Stimulated activated naive B cell treated with anti-CD40 and anti-IgM and Interleukin-4, amounts not matched to agents 10 μg/mL and 1 μg/mL and 100 μg/mL, for 72 hours (primary cell): ENCODE data around the gene SPINK6.

Experiments
- ATAC-seq, 2 donors: fragments of 150-1000 bp; cut with Tn5 transposase; replicated peaks; 2 replicates each; pipeline ENCODE4 v1.10.0; 2021; ENCODE audit warnings: moderate library complexity in 1 of 2
- DNase-seq: peaks from one replicate; pipeline ENCODE4 v3.0.0; 2021
- H3K27ac Mint-ChIP-seq: one replicate; pipeline ENCODE4 v1.8.0; 2022; ENCODE audit warnings: mild to moderate bottlenecking, mixed read lengths
- H3K27me3 Mint-ChIP-seq, 2 donors: one replicate each; pipeline ENCODE4 v1.8.0; 2022; ENCODE audit warnings: mixed read lengths in 2 of 2
- H3K36me3 Mint-ChIP-seq, 2 donors: one replicate each; pipeline ENCODE4 v1.8.0; 2022; ENCODE audit warnings: mixed read lengths in 2 of 2, mild to moderate bottlenecking in 1 of 2
- H3K4me1 Mint-ChIP-seq, 2 donors: one replicate each; pipeline ENCODE4 v1.8.0; 2022; ENCODE audit warnings: mixed read lengths in 2 of 2, mild to moderate bottlenecking in 1 of 2
- H3K4me3 Mint-ChIP-seq, 2 donors: one replicate each; pipeline ENCODE4 v1.8.0; 2022; ENCODE audit warnings: mild to moderate bottlenecking in 2 of 2, mixed read lengths in 2 of 2, moderate library complexity in 1 of 2
- H3K9me3 Mint-ChIP-seq, 2 donors: one replicate each; pipeline ENCODE4 v1.8.0; 2022; ENCODE audit warnings: mixed read lengths in 2 of 2, mild to moderate bottlenecking in 1 of 2

The SPINK6 gene

DNA sequence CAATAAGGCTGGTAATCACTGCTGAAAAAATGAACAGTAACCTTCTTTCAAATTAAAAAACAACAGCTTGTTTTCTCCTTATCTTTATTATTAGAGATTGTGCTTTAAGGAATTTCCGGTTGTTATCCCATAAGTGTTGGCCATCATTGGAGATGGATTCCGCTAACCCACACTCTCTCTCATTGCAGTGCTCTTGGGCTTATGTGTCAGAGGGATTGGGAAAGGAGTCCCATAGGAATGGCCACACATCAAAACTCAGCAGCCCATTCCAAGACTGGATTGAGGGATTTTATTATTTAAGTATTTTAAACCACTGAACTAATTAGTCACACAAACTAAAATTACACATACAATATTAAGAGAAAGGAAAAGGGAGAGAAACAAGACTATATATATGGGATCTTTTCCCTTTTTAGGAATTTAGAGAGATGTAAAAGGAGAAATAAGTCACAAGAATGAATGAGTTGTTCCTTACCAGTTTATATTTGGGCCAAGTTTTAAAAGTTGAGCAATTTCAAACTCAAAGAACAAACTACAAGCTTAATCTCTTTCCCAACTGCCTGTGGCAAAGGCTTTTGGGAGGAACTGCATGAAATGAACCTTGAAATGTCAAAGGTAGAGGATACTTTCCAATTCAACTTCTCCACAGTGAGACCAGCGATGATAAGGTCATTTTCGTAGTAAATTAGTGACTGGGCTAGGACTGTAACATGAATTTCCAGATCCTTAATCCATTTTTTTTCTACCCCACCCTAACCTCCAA, 2.4 kb downstream of the SPINK6 start:
- no peaks in the 10 kb centered on the region for H3K4me1 Mint-ChIP-seq
- no peak for ATAC-seq
- DNase-seq: no peak
- no peaks in the 10 kb centered on the region for H3K36me3 Mint-ChIP-seq
- no peak overlapping the region for H3K4me3 Mint-ChIP-seq
- H3K27me3 Mint-ChIP-seq: no peaks in the 10 kb centered on the region
- no peak overlapping the region for H3K27ac Mint-ChIP-seq
- H3K9me3 Mint-ChIP-seq: no peaks in the 10 kb centered on the region

DNA sequence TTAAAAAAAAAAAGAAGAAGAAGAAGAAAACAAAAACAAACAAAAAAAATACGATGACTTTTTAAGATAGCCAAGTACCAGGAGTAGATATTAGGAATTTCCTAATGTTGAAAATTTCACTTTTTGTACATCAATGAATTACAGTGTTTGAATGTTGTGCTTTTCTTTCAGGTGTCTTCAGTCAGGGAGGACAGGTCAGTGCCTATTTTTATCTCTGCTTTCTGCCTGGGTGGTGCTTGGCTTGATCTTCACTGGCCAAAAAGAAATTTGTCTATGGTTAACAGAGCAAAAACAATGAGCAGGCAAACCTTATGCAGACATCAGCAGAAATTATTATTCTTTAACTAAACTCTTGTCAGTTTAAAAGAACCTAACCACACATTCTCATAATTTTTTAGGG, 3.0 kb downstream of the SPINK6 start:
- DNase-seq (no peak), ATAC-seq (no peak)
- Mint-ChIP-seq H3K4me1 (no peaks in the 10 kb centered on the region), H3K9me3 (no peaks in the 10 kb centered on the region), H3K4me3 (no peak overlapping the region), H3K36me3 (no peaks in the 10 kb centered on the region), H3K27ac (no peak overlapping the region), H3K27me3 (no peaks in the 10 kb centered on the region)

DNA sequence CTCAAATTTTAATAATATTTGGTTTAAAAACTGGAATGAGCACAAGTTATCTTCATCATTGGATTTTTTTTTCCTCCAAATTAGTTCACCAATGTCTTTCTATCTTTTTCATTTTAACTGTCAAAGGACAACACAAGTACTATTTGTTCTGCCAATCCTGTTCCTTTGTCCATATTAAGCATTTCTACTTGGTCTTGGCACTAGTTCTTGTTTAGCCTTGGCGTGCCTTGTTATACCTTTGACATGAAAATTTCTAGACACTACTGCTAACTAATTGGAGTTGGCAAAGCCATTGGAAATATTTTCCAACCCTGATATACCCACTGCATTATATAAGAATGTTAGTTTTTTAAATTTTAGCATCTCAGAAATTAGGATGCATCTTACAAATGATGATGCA, 3.8 kb downstream of the SPINK6 start:
- no peak overlapping the region for H3K27ac Mint-ChIP-seq
- DNase-seq (no peak), ATAC-seq (no peak)
- H3K27me3 Mint-ChIP-seq: no peaks in the 10 kb centered on the region
- H3K4me1 Mint-ChIP-seq: no peaks in the 10 kb centered on the region
- no peak overlapping the region for H3K4me3 Mint-ChIP-seq
- no peaks in the 10 kb centered on the region for H3K9me3 Mint-ChIP-seq
- no peaks in the 10 kb centered on the region for H3K36me3 Mint-ChIP-seq

DNA sequence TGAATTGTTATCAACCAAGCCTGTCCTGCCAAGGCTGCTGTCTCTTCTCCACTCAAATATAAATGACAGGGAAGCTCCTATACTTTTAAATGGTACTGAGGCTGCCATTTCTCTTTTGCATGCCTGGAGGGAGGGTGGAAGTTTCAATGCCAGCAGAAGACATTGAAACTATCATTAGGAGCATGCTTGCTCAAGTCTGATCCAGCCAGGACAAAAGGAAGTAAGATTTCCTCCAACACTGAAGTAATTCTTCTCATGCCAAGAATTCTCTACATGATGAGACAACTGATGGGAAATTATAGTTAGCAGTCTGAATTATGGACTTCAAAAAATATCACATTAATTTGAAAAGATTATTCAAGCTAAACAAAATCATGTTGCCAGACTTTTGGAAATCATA, 5.4 kb downstream of the SPINK6 start:
- H3K4me3 Mint-ChIP-seq: no peak overlapping the region
- H3K27me3 Mint-ChIP-seq: no peaks in the 10 kb centered on the region
- no peaks in the 10 kb centered on the region for H3K4me1 Mint-ChIP-seq
- no peak overlapping the region for H3K27ac Mint-ChIP-seq
- ATAC-seq (no peak), DNase-seq (no peak)
- H3K9me3 Mint-ChIP-seq: no peaks in the 10 kb centered on the region
- H3K36me3 Mint-ChIP-seq: no peaks in the 10 kb centered on the region

DNA sequence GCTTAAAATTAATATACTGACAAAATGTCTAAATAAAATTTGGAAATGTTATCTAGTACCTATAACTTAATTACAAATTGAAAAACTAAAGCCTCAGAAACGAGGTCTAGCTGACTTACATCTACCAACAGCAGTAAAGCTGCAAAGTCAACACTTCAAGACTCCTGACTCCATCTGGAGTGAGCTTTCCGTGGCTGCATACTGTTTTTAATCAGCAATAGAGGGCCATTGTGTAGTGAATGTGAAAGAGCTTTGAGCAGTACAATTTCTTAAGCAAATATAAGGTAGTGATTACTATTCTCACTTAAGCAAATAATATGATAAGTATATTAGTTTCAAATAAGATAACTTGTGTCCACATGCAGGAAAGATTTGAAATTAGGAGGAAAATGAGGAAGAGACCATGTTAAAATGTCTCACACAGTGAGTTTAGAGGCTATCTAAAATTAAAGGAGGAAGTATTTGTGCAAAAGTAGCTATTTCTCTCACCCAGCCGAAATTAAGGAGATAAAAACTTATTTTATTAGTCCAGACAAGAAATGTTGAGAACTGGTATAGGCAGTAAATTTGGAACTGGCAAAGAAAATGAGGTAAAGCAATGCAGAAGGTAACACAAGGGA, 6.4 kb downstream of the SPINK6 start:
- H3K36me3 Mint-ChIP-seq: no peaks in the 10 kb centered on the region
- ATAC-seq (no peak), DNase-seq (no peak)
- H3K27me3 Mint-ChIP-seq: no peaks in the 10 kb centered on the region
- H3K27ac Mint-ChIP-seq: no peak overlapping the region
- H3K4me1 Mint-ChIP-seq: no peaks in the 10 kb centered on the region
- no peaks in the 10 kb centered on the region for H3K9me3 Mint-ChIP-seq
- no peak overlapping the region for H3K4me3 Mint-ChIP-seq

- Mint-ChIP-seq H3K4me3 (no peak overlapping the region), H3K36me3 (no peaks in the 10 kb centered on the region), H3K27ac (no peak overlapping the region), H3K4me1 (no peaks in the 10 kb centered on the region), H3K9me3 (peaks cover 5 to 7% of the 10 kb centered on the region in 2 donors), H3K27me3 (no peaks in the 10 kb centered on the region)
- ATAC-seq (no peak), DNase-seq (no peak)
Observed at GRCh38 chr5:148214665-148215185, 11.9 kb downstream of the SPINK6 start.

DNA sequence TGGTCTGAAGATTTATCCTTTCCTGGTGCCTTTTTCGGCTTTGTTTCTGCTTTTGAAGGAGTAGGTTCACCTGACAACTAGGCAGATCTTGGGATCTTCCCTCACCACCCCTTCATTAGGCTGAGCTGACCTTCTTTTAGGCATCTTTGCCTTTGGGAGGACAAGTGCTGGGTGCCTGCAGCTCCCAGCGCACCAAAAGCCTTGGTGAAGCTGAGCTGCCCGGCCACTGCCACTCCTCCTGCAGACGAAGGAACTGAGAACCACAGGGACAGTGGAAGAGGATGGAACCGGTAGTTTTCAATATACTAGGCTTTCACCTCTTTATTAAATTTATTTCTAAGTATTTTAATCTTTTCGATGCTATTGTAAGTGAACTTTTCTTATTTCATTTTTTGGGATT, 18.7 kb downstream of the SPINK6 start:
- DNase-seq (no peak), ATAC-seq (no peak)
- Mint-ChIP-seq H3K36me3 (no peaks in the 10 kb centered on the region), H3K4me3 (no peak overlapping the region), H3K27me3 (peaks cover 6 to 9% of the 10 kb centered on the region in 2 donors), H3K9me3 (peaks cover 5 to 7% of the 10 kb centered on the region in 2 donors), H3K4me1 (no peaks in the 10 kb centered on the region), H3K27ac (no peak overlapping the region)

DNA sequence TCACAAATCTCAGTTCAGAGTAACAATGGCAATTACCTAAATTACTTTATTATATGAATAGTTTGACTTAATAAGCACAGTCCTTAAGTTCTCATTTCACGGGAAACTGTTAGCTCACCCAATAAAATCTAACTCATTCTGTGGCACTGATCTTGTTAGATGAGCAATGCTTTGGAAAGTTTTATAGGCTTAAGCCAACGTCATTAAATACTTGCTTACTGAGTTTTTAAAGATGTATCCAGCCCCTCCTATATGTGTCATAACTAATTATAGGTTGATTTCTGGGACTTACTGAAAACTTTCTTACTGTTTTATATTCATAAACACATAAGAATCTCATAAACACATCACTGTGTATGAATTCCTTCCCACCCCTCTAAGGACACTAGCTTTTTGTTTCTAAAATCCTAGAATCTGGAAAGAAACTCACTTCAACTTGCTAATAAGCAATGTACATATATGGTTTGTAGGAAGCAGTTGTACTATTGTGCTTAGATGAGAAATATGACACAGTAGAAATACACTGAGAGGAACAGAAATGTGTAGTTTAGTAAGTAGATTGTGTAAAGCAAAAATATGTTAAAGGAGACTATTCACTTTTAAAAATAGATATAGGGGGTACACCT, 21.4 kb downstream of the SPINK6 start:
- no peak overlapping the region for H3K27ac Mint-ChIP-seq
- no peak overlapping the region for H3K4me3 Mint-ChIP-seq
- ATAC-seq (no peak), DNase-seq (no peak)
- no peaks in the 10 kb centered on the region for H3K36me3 Mint-ChIP-seq
- peaks cover 6 to 10% of the 10 kb centered on the region in 2 donors for H3K27me3 Mint-ChIP-seq
- H3K4me1 Mint-ChIP-seq: no peaks in the 10 kb centered on the region
- peaks cover 0 to under 1% of the 10 kb centered on the region in 2 donors for H3K9me3 Mint-ChIP-seq

DNA sequence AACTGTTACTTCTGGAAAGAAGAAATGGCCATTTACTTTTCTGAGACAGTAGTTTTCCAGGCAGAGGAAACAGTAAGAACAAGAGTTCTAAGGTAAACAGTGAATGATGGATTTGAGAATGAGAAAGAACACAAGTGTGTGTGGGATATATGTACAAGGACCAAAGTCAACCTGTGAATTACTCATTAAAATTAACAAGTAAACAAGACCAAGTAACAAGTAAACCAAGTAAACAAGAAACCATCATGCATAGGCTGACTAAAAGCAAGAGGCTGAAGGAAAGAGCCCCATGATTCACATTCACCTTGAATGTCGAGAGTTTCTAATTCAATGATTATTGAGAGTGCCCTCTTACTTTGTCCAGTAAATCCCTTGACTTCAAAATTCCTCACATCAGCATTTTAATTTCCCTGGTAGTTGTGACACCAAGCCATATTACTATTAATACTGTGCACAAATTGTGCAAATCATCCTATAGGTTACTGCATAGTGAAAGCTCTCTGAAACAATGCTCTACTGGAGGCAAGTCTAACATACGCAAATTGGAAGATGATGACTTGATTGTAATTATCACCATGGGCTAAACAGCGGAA, 25.6 kb downstream of the SPINK6 start:
- Mint-ChIP-seq H3K9me3 (no peaks in the 10 kb centered on the region), H3K4me3 (no peak overlapping the region), H3K36me3 (no peaks in the 10 kb centered on the region), H3K27ac (no peak overlapping the region), H3K27me3 (peaks cover 6 to 10% of the 10 kb centered on the region in 2 donors), H3K4me1 (no peaks in the 10 kb centered on the region)
- DNase-seq: no peak
- no peak for ATAC-seq

DNA sequence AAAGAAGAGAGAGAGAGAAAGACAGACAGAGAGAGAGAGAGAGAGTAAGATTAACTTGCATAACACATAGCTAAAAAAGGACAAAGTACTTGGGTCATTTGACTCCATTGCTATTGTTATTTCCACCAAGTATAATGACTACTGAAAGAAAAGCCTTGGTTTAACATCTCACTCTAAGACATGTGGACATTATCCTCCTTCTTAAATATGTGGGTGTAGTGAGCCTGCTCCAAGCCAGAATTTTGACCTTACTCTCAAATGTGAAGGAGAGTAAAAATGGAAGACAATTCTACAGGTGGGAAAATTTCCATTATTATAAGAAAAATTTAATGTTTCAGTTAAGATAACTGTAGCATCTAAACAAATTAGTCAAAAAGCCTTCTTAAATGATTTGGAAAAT, 27.0 kb downstream of the SPINK6 start:
- H3K9me3 Mint-ChIP-seq: no peaks in the 10 kb centered on the region
- H3K27me3 Mint-ChIP-seq: peaks cover 6 to 10% of the 10 kb centered on the region in 2 donors
- DNase-seq (no peak), ATAC-seq (no peak)
- no peaks in the 10 kb centered on the region for H3K36me3 Mint-ChIP-seq
- H3K4me1 Mint-ChIP-seq: no peaks in the 10 kb centered on the region
- H3K27ac Mint-ChIP-seq: no peak overlapping the region
- no peak overlapping the region for H3K4me3 Mint-ChIP-seq

- H3K4me1 Mint-ChIP-seq: no peaks in the 10 kb centered on the region
- no peak for ATAC-seq
- peak overlapping the region; percentile 14 for H3K27ac Mint-ChIP-seq
Observed at GRCh38 chr5:148230240-148230639, 27.4 kb downstream of the SPINK6 start.

GRCh38 chr5:148237785-148238417, 35.1 kb downstream of the SPINK6 start:
- DNase-seq (no peak), ATAC-seq (no peak)
- H3K27ac Mint-ChIP-seq: no peak overlapping the region
- no peaks in the 10 kb centered on the region for H3K27me3 Mint-ChIP-seq
- no peaks in the 10 kb centered on the region for H3K4me1 Mint-ChIP-seq
- no peaks in the 10 kb centered on the region for H3K36me3 Mint-ChIP-seq
- no peak overlapping the region for H3K4me3 Mint-ChIP-seq
- peaks cover 0 to 1% of the 10 kb centered on the region in 2 donors for H3K9me3 Mint-ChIP-seq

More at GRCh38 chr5:148230240-148230639, 27.4 kb downstream of the SPINK6 start:
- DNase-seq: no peak
- Mint-ChIP-seq H3K9me3 (no peaks in the 10 kb centered on the region), H3K27me3 (peaks cover 6 to 10% of the 10 kb centered on the region in 2 donors), H3K4me3 (no peak overlapping the region), H3K36me3 (no peaks in the 10 kb centered on the region)

DNA sequence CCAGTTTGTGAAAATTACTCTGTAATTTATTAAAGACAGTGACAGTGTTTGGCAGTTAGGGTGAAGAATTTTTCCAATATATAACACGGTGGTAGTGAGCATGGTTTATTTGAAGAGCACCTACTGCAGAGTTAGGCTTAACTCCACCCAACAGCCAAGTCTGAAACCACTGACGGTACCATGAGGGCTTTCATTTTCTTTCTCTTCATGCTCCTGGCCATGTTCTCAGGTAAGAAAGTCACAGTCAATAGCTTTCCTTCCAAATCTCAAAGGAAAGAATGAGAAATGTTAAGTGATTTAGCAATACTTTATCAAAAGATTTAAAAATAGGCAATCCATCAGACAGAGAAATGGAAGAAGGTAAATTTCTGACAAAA, 35.6 kb downstream of the SPINK6 start, which contains the start of gene MARCOL:
MARCOL (plus strand) TSS at position 108 of the 377 bp plus-strand sequence; CDS start at position 181, 73 bp downstream.
- no peak within 1 kb of the TSS for H3K27ac Mint-ChIP-seq
- H3K4me3 Mint-ChIP-seq: no peak within 1 kb of the TSS
- H3K36me3 Mint-ChIP-seq: no peaks in the 10 kb centered on the region
- peaks cover 0 to 1% of the 10 kb centered on the region in 2 donors for H3K9me3 Mint-ChIP-seq
- no peak for DNase-seq
- no peaks in the 10 kb centered on the region for H3K27me3 Mint-ChIP-seq
- ATAC-seq: no peak
- H3K4me1 Mint-ChIP-seq: no peaks in the 10 kb centered on the region

- no peak for ATAC-seq
- no peak for DNase-seq
- Mint-ChIP-seq H3K4me3 (no peak overlapping the region), H3K9me3 (peaks cover 0 to 7% of the 10 kb centered on the region in 2 donors), H3K27me3 (no peaks in the 10 kb centered on the region), H3K4me1 (no peaks in the 10 kb centered on the region), H3K36me3 (no peaks in the 10 kb centered on the region), H3K27ac (no peak overlapping the region)
Observed at GRCh38 chr5:148248894-148249293, 46.1 kb downstream of the SPINK6 start.
